Stimulated activated CD8-positive, alpha-beta memory T cell treated with anti-CD3 and anti-CD28 coated beads, Interleukin-7, amount 100 ng/mL, for 1 hour (primary cell): Measurements from ENCODE around the gene SORCS3.

Experiments used
- DNase-seq, 2 donors: peaks; one replicate each; pipeline ENCODE4 v3.0.0-alpha.2; 2020; ENCODE audit warnings: low read depth in 2 of 2

SORCS3 gene

GRCh38 chr10:105102977-105103376 is 461.9 kb downstream of the SORCS3 start:
- DNase-seq: no peak

- no peak for DNase-seq
Observed at GRCh38 chr10:105104297-105104696, 463.2 kb downstream of the SORCS3 start.

- DNase-seq: no peak
Observed at GRCh38 chr10:105109164-105109563, 468.1 kb downstream of the SORCS3 start.

GRCh38 chr10:105112862-105113261 is 471.8 kb downstream of the SORCS3 start:
- no peak for DNase-seq

GRCh38 chr10:105113666-105114065 is 472.6 kb downstream of the SORCS3 start:
- no peak for DNase-seq

- no peak for DNase-seq
Observed at GRCh38 chr10:105121743-105122142, 480.7 kb downstream of the SORCS3 start.

- DNase-seq: no peak
Observed at GRCh38 chr10:105128111-105128510, 487.0 kb downstream of the SORCS3 start.

GRCh38 chr10:105138358-105138757 is 497.3 kb downstream of the SORCS3 start:
- DNase-seq: no peak

- no peak for DNase-seq
Observed at GRCh38 chr10:105139363-105139896, 498.3 kb downstream of the SORCS3 start.

- no peak for DNase-seq
Observed at GRCh38 chr10:105140600-105140999, 499.5 kb downstream of the SORCS3 start.

- no peak for DNase-seq
Observed at GRCh38 chr10:105145711-105146110, 504.6 kb downstream of the SORCS3 start.

- DNase-seq: no peak
Observed at GRCh38 chr10:105146436-105146835, 505.3 kb downstream of the SORCS3 start.

- DNase-seq: no peak
Observed at GRCh38 chr10:105148456-105148855, 507.4 kb downstream of the SORCS3 start.

- DNase-seq: no peak
Observed at GRCh38 chr10:105148921-105149320, 507.8 kb downstream of the SORCS3 start.

GRCh38 chr10:105149371-105149891 is 508.3 kb downstream of the SORCS3 start:
- no peak for DNase-seq

GRCh38 chr10:105150259-105150880 is 509.3 kb downstream of the SORCS3 start:
- no peak for DNase-seq

- DNase-seq: no peak
Observed at GRCh38 chr10:105154736-105155135, 513.6 kb downstream of the SORCS3 start.

- DNase-seq: no peak
Observed at GRCh38 chr10:105159268-105159667, 518.2 kb downstream of the SORCS3 start.

- no peak for DNase-seq
Observed at GRCh38 chr10:105161149-105161548, 520.1 kb downstream of the SORCS3 start.

- DNase-seq: no peak
Observed at GRCh38 chr10:105161767-105162166, 520.7 kb downstream of the SORCS3 start.

GRCh38 chr10:105170521-105170920 is 529.4 kb downstream of the SORCS3 start:
- DNase-seq: no peak

- no peak for DNase-seq
Observed at GRCh38 chr10:105171945-105172344, 530.9 kb downstream of the SORCS3 start.

GRCh38 chr10:105181626-105182025 is 540.5 kb downstream of the SORCS3 start:
- DNase-seq: no peak

- no peak for DNase-seq
Observed at GRCh38 chr10:105183536-105183935, 542.4 kb downstream of the SORCS3 start.
